HepG2 (cell line): ENCODE measurements around the gene MICB. TPM values are rescaled to one million over a fixed set of nuclear protein-coding genes. Genes with fewer than 3 reads are reported as not detected.

ENCODE experiments used
- CC2D1A ChIP-seq: sonication (generic); formaldehyde crosslinking; IDR thresholded peaks from 2 replicates; pipeline ENCODE4 v1.8.1; 2023; ENCODE audit warnings: mild to moderate bottlenecking, missing genetic modification reagents
- CREM ChIP-seq, 2 experiments: sonication (generic) in 1 of 2; formaldehyde crosslinking in 1 of 2; IDR thresholded peaks; 2 replicates each; pipeline versions ENCODE4 v1.4.0 to v1.6.1; 2016 to 2020; ENCODE audit warnings: antibody characterized with exemption in 1 of 2, mild to moderate bottlenecking in 1 of 2, missing genetic modification reagents in 1 of 2
- IKZF1 ChIP-seq: fragments of 450-650 bp; IDR thresholded peaks from 2 replicates; pipeline ENCODE4 v1.7.1; 2016
- SMAD3 ChIP-seq: sonication (generic); formaldehyde crosslinking; IDR thresholded peaks from 2 replicates; pipeline ENCODE4 v1.4.0; 2020; ENCODE audit warnings: missing genetic modification reagents
- ZNF256 ChIP-seq: sonication (generic); formaldehyde crosslinking; conservative IDR thresholded peaks from 2 replicates; pipeline ENCODE4 v1.4.0; 2020; ENCODE audit warnings: missing genetic modification reagents
- ZNF260 ChIP-seq: sonication (generic); formaldehyde crosslinking; IDR thresholded peaks from 2 replicates; pipeline ENCODE4 v1.4.0; 2020; ENCODE audit warnings: missing genetic modification reagents, low read depth, mild to moderate bottlenecking, borderline replicate concordance
- polyA plus RNA-seq, 8 experiments: library from polyadenylated mRNA; depleted of rRNA in 3 of 8; stranded (reverse) in 7 of 8; unstranded in 1 of 8; fragments of >200 nt; fragmentation: Illumina TruSeq in 4 of 8; extraction: Trizol in 4 of 8; gene quantifications; 2 replicates each; pipeline versions ENCODE4 v1.2.1 to v1.2.3, GENCODE V29; 2011 to 2016; ENCODE audit warnings: low read depth in 4 of 8, missing spikeins in 1 of 8, mixed read lengths in 1 of 8; ENCODE audit not compliant: insufficient read depth in 1 of 8
- total RNA-seq, 5 experiments: library from RNA; depleted of rRNA; stranded (reverse); fragments of >200 nt; fragmentation: Illumina TruSeq; extraction: Trizol; gene quantifications; 2 replicates each; pipeline ENCODE4 v1.2.3, GENCODE V29; 2016; ENCODE audit warnings: low read depth in 1 of 5
- TF ChIP-seq, protein P1 (sequence below): sonication (generic); formaldehyde crosslinking; IDR thresholded peaks from 2 replicates; pipeline ENCODE4 v1.4.0; 2020; ENCODE audit warnings: missing genetic modification reagents
- TF ChIP-seq, protein P2 (sequence below): sonication (generic); formaldehyde crosslinking; IDR thresholded peaks from 2 replicates; pipeline ENCODE4; 2020; ENCODE audit warnings: missing genetic modification reagents, mild to moderate bottlenecking, borderline replicate concordance
- TF ChIP-seq, protein P3 (sequence below): IDR thresholded peaks from 2 replicates; pipeline ENCODE4 v1.6.1; 2016; ENCODE audit warnings: low read depth, borderline replicate concordance
- TF ChIP-seq, protein P4 (sequence below): sonication (generic); formaldehyde crosslinking; IDR thresholded peaks from 2 replicates; pipeline ENCODE4 v1.4.0; 2020; ENCODE audit warnings: missing genetic modification reagents
- TF ChIP-seq, protein P5 (sequence below): sonication (generic); formaldehyde crosslinking; IDR thresholded peaks from 2 replicates; pipeline ENCODE4 v1.4.0; 2020; ENCODE audit warnings: missing genetic modification reagents
- TF ChIP-seq, protein P6 (sequence below): sonication (generic); formaldehyde crosslinking; IDR thresholded peaks from 2 replicates; pipeline ENCODE4 v1.8.1; 2022; ENCODE audit warnings: low read depth, mild to moderate bottlenecking, missing genetic modification reagents

The MICB gene
- total and polyA plus RNA-seq, 2 of the 13 experiments (the other 11 are each of a cell fraction or from before 2014, with no cell fraction given), result 12.5 to 12.8 TPM

DNA sequence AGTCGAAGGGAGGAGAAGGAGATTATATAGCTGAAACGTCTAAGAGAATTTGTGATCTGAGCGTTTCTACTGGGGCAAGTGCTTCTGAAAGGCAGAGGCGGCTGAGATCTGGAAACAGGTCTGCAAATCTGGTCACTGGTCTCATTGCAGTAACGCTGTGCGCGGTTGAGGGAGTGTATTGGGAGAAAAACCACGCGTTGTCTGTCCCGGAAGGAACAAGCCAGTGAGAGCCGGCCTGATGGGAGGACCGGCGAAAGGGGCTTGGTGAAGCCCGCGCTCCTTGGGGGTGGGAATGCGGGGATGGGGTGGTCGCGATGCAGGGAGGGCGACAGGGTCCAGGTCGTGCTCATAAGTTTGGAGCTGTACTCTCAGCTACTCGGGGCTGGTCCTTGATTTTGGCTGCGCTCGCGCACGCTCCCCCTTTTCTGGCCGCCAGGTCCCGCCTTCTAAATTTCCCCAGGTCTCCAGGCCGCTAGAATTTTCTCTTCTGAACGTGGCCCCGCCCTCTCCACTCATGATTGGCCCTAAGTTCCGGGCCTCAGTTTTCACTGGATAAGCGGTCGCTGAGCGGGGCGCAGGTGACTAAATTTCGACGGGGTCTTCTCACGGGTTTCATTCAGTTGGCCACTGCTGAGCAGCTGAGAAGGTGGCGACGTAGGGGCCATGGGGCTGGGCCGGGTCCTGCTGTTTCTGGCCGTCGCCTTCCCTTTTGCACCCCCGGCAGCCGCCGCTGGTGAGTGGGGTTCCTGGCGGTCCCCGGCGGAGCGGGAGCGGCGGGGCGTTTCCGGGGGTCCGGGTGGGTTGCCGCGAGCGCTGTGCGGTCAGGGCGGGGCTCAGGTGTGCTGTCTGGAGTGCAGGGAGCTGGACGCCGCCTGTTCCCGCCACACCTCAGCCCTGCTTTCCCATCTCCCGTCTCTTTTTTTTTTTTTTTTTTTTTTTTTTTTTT lies at the start of gene MICB (continued):
- TF ChIP-seq, protein P1, sequence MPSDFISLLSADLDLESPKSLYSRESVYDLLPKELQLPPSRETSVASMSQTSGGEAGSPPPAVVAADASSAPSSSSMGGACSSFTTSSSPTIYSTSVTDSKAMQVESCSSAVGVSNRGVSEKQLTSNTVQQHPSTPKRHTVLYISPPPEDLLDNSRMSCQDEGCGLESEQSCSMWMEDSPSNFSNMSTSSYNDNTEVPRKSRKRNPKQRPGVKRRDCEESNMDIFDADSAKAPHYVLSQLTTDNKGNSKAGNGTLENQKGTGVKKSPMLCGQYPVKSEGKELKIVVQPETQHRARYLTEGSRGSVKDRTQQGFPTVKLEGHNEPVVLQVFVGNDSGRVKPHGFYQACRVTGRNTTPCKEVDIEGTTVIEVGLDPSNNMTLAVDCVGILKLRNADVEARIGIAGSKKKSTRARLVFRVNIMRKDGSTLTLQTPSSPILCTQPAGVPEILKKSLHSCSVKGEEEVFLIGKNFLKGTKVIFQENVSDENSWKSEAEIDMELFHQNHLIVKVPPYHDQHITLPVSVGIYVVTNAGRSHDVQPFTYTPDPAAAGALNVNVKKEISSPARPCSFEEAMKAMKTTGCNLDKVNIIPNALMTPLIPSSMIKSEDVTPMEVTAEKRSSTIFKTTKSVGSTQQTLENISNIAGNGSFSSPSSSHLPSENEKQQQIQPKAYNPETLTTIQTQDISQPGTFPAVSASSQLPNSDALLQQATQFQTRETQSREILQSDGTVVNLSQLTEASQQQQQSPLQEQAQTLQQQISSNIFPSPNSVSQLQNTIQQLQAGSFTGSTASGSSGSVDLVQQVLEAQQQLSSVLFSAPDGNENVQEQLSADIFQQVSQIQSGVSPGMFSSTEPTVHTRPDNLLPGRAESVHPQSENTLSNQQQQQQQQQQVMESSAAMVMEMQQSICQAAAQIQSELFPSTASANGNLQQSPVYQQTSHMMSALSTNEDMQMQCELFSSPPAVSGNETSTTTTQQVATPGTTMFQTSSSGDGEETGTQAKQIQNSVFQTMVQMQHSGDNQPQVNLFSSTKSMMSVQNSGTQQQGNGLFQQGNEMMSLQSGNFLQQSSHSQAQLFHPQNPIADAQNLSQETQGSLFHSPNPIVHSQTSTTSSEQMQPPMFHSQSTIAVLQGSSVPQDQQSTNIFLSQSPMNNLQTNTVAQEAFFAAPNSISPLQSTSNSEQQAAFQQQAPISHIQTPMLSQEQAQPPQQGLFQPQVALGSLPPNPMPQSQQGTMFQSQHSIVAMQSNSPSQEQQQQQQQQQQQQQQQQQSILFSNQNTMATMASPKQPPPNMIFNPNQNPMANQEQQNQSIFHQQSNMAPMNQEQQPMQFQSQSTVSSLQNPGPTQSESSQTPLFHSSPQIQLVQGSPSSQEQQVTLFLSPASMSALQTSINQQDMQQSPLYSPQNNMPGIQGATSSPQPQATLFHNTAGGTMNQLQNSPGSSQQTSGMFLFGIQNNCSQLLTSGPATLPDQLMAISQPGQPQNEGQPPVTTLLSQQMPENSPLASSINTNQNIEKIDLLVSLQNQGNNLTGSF (CRISPR knock-in tag), result peak; percentile 74; the same call in 1 of the 2 replicates
- TF ChIP-seq, protein P2, sequence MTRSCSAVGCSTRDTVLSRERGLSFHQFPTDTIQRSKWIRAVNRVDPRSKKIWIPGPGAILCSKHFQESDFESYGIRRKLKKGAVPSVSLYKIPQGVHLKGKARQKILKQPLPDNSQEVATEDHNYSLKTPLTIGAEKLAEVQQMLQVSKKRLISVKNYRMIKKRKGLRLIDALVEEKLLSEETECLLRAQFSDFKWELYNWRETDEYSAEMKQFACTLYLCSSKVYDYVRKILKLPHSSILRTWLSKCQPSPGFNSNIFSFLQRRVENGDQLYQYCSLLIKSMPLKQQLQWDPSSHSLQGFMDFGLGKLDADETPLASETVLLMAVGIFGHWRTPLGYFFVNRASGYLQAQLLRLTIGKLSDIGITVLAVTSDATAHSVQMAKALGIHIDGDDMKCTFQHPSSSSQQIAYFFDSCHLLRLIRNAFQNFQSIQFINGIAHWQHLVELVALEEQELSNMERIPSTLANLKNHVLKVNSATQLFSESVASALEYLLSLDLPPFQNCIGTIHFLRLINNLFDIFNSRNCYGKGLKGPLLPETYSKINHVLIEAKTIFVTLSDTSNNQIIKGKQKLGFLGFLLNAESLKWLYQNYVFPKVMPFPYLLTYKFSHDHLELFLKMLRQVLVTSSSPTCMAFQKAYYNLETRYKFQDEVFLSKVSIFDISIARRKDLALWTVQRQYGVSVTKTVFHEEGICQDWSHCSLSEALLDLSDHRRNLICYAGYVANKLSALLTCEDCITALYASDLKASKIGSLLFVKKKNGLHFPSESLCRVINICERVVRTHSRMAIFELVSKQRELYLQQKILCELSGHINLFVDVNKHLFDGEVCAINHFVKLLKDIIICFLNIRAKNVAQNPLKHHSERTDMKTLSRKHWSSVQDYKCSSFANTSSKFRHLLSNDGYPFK, result 0 out of 2 replicates have a peak, but pooled peaks have one; percentile 26
- TF ChIP-seq, protein P3, sequence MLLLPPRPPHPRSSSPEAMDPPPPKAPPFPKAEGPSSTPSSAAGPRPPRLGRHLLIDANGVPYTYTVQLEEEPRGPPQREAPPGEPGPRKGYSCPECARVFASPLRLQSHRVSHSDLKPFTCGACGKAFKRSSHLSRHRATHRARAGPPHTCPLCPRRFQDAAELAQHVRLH (CRISPR knock-in tag), result peak; percentile 52; the same call in 1 of the 2 replicates
- TF ChIP-seq ZNF260 (CRISPR knock-in tag) (no peak), CC2D1A (CRISPR knock-in tag) (no peak), IKZF1 (no peak), ZNF256 (CRISPR knock-in tag) (0 out of 2 replicates have a peak, but pooled peaks have one; percentile 37), CREM (IDR thresholded peaks at IDR 0.05) (no peak), CREM (CRISPR knock-in tag; IDR thresholded peaks at IDR 0.05) (no peak), SMAD3 (CRISPR knock-in tag) (no peak)
- TF ChIP-seq, protein P4, sequence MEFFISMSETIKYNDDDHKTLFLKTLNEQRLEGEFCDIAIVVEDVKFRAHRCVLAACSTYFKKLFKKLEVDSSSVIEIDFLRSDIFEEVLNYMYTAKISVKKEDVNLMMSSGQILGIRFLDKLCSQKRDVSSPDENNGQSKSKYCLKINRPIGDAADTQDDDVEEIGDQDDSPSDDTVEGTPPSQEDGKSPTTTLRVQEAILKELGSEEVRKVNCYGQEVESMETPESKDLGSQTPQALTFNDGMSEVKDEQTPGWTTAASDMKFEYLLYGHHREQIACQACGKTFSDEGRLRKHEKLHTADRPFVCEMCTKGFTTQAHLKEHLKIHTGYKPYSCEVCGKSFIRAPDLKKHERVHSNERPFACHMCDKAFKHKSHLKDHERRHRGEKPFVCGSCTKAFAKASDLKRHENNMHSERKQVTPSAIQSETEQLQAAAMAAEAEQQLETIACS (CRISPR knock-in tag), result no peak
- TF ChIP-seq, protein P5, sequence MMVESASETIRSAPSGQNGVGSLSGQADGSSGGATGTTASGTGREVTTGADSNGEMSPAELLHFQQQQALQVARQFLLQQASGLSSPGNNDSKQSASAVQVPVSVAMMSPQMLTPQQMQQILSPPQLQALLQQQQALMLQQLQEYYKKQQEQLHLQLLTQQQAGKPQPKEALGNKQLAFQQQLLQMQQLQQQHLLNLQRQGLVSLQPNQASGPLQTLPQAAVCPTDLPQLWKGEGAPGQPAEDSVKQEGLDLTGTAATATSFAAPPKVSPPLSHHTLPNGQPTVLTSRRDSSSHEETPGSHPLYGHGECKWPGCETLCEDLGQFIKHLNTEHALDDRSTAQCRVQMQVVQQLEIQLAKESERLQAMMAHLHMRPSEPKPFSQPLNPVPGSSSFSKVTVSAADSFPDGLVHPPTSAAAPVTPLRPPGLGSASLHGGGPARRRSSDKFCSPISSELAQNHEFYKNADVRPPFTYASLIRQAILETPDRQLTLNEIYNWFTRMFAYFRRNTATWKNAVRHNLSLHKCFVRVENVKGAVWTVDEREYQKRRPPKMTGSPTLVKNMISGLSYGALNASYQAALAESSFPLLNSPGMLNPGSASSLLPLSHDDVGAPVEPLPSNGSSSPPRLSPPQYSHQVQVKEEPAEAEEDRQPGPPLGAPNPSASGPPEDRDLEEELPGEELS (CRISPR knock-in tag), result no peak
- TF ChIP-seq, protein P6, sequence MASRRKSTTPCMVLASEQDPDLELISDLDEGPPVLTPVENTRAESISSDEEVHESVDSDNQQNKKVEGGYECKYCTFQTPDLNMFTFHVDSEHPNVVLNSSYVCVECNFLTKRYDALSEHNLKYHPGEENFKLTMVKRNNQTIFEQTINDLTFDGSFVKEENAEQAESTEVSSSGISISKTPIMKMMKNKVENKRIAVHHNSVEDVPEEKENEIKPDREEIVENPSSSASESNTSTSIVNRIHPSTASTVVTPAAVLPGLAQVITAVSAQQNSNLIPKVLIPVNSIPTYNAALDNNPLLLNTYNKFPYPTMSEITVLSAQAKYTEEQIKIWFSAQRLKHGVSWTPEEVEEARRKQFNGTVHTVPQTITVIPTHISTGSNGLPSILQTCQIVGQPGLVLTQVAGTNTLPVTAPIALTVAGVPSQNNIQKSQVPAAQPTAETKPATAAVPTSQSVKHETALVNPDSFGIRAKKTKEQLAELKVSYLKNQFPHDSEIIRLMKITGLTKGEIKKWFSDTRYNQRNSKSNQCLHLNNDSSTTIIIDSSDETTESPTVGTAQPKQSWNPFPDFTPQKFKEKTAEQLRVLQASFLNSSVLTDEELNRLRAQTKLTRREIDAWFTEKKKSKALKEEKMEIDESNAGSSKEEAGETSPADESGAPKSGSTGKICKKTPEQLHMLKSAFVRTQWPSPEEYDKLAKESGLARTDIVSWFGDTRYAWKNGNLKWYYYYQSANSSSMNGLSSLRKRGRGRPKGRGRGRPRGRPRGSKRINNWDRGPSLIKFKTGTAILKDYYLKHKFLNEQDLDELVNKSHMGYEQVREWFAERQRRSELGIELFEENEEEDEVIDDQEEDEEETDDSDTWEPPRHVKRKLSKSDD (CRISPR knock-in tag), result no peak
